Brain microvascular endothelial cell (primary cell): Measurements from ENCODE around the gene UGT1A9.

Experiments used
- DNase-seq: peaks from one replicate; pipeline ENCODE4 v3.0.0-alpha.2; 2020
- H3K27ac ChIP-seq: fragments of 250-450 bp; sonication (Bioruptor Pico); 2 replicates; pipeline ENCODE4 v1.5.1; 2020; ENCODE audit warnings: mild to moderate bottlenecking, moderate library complexity
- H3K27me3 ChIP-seq: fragments of 250-450 bp; sonication (Bioruptor Pico); replicated peaks from 2 replicates; pipeline ENCODE4 v1.5.1; 2020; ENCODE audit warnings: mild to moderate bottlenecking
- H3K36me3 ChIP-seq: fragments of 250-450 bp; sonication (Bioruptor Pico); replicated peaks from 2 replicates; pipeline ENCODE4 v1.5.1; 2020; ENCODE audit warnings: mild to moderate bottlenecking
- H3K4me3 ChIP-seq: 2 replicates; pipeline ENCODE4 v1.5.1; 2011; ENCODE audit warnings: low read depth, mild to moderate bottlenecking, control low read depth, low read length, moderate library complexity
- in situ Hi-C: cut with HindIII; loops from 2 replicates; pipeline ENCODE4 v1.10.0; 2017; ENCODE audit warnings: low sequenced_read_pairs, low pct_ligation_motif_present
- TF ChIP-seq, protein P1 (sequence below): IDR thresholded peaks from 2 replicates; pipeline ENCODE4 v1.5.1; 2011; ENCODE audit warnings: low read depth, mild to moderate bottlenecking, moderate library complexity, low read length, control low read depth, inconsistent platforms; ENCODE audit errors: missing control alignments

The UGT1A9 gene

DNA sequence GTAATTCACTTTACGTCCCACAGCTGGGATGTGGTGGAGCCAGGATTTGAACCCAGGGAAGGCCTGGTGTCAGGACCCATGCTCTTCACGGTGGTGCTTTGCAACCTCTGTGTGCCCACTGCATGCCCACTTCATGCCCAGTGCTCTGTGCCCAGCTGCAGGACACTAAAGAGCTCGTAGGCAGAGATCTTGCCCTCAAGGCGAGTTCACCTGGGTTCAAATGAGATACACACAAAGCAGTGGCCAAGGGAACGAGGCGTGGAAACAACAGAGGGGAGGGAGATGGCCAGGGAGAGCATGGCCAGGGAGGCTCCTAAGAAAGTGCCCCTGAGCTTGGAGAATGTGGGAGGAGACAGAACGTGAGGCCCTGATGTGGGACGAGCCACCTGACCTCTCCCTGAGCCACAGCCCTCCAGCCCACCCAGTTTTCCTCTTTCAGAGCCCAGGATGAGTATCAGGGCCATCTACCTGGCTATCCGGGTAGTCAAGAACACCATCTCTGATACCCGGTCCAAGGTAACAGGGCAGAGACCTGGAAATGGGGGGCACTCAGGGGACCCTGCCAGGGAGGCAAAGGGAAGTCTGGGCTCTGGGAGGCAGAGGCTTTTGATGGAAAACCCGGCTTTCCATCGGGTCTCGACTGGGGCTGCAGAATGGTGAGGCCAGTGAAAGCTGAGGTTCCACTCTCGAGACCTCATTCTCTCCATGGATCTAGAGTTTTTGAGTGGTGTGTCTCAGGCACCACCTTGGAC is 126.8 kb downstream of the UGT1A9 start:
- DNase-seq = no peak
- Histone ChIP-seq H3K27me3 (no peaks in the 10 kb centered on the region), H3K27ac (no peak overlapping the region), H3K36me3 (no peaks in the 10 kb centered on the region), H3K4me3 (no peak overlapping the region)
- in situ Hi-C loops = no loop called here
- TF ChIP-seq, protein P1, sequence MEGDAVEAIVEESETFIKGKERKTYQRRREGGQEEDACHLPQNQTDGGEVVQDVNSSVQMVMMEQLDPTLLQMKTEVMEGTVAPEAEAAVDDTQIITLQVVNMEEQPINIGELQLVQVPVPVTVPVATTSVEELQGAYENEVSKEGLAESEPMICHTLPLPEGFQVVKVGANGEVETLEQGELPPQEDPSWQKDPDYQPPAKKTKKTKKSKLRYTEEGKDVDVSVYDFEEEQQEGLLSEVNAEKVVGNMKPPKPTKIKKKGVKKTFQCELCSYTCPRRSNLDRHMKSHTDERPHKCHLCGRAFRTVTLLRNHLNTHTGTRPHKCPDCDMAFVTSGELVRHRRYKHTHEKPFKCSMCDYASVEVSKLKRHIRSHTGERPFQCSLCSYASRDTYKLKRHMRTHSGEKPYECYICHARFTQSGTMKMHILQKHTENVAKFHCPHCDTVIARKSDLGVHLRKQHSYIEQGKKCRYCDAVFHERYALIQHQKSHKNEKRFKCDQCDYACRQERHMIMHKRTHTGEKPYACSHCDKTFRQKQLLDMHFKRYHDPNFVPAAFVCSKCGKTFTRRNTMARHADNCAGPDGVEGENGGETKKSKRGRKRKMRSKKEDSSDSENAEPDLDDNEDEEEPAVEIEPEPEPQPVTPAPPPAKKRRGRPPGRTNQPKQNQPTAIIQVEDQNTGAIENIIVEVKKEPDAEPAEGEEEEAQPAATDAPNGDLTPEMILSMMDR = no peak

DNA sequence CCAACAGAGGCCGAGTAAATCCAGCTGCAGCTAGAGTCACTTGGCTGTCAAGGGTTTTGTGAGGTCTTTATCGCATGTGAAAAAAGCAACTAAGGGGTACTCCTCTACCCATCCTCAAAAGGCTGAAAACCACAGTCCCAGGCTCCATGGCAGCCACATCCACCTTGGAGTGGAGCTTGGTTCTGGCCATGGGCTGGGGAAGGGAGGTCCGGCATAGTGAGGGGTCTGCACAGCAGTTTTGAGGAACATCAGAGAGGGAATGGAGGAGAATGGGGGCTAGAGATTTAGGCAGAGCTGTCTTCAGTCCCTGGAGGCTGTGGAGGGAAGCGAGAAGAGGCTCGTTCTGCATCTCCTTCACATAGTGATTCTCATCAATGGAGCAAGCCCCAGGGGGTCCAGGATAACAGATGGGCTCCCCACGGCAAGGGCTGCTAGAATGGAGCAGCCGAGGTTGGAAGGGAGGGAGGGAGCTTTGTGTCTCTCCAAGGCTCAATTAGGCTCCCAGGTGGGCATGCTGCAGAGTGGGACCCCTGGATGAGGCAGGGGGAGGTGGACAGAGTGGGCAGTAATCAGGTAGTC is 127.5 kb downstream of the UGT1A9 start:
- in situ Hi-C loops = no loop called here
- no peak overlapping the region for H3K27ac ChIP-seq
- H3K4me3 ChIP-seq = no peak overlapping the region
- no peaks in the 10 kb centered on the region for H3K36me3 ChIP-seq
- TF ChIP-seq, protein P1 = no peak
- no peak for DNase-seq
- no peaks in the 10 kb centered on the region for H3K27me3 ChIP-seq

DNA sequence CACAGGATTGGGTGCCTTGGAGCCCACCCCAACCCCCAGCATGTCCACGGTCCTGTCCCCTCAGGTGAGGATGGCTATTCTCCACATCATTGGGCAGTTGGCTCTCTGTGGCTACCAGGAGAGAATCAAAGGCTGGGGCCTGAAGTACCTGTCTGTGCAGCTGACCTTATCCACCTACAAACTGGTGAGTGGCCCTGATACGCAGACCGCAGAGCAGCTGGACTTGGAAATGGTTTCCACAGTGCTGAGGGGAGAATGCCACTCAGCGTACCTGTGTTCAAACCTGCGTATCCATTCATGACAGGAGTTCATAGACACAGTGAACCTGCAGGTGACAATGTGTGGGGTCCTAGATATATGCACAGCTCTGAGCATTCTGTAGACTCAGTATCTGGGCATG is 128.0 kb downstream of the UGT1A9 start:
- TF ChIP-seq, protein P1 = no peak
- in situ Hi-C loops = no loop called here
- Histone ChIP-seq H3K36me3 (no peaks in the 10 kb centered on the region), H3K27me3 (no peaks in the 10 kb centered on the region), H3K27ac (no peak overlapping the region), H3K4me3 (no peak overlapping the region)
- DNase-seq = no peak

DNA sequence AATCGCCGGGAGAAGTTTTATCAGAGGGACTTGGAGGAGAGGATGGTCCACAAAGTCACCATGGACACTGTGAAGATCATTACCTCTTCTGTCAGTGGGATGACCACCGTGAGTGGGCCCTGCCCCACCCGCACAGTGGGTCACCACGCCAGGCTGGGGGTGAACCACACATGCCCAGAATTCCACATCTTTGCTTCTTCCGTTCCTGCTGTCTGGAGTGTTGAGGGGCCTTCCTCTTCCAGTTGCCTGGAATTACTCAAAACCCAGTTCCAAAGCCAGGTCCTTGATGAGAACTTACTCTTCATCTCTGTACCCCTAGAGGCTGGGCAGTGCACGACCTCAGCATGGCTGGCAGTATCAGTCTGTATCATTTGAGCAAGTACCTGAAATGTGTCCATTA is 128.5 kb downstream of the UGT1A9 start:
- H3K4me3 ChIP-seq = no peak overlapping the region
- DNase-seq = no peak
- no peaks in the 10 kb centered on the region for H3K27me3 ChIP-seq
- TF ChIP-seq, protein P1 = no peak
- H3K36me3 ChIP-seq = no peaks in the 10 kb centered on the region
- no peak overlapping the region for H3K27ac ChIP-seq
- in situ Hi-C loops = no loop called here

DNA sequence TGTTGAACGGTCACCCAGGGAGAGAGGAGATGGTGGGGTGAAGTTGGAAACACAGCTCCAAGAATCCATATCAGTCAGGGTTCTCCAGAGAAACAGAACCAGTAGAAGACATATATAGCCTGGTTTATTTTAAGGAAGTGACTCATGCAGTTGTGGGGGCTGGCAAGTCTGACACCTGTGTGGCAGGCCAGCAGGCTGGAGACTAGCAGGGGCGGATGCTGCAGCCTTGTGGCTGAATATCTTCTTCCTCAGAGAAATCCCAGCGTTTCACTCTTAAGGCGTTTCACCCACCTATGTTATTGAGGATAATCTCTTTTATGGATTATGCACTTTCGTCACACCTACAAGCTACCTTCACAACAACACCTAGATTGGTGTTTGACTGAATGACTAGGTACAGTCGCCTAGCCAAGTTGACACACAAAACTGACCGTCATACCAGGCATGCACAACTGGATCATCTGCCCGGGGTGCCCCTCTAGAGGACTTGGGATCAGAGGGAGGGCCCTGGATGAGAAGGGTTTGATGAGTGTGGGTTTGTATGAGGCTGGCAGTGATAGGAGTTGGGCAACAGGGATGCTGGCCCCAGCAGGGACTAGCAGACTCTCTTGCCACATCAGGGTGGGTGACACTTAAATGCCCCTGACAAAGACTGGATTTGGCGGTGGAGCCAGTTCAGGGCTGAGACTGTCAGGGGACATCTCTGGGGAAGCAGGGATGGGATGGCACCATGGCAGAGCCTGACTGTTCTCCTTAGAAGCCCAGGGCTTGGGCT is 129.8 kb downstream of the UGT1A9 start:
- Histone ChIP-seq H3K4me3 (no peak overlapping the region), H3K27me3 (no peaks in the 10 kb centered on the region), H3K27ac (no peak overlapping the region), H3K36me3 (no peaks in the 10 kb centered on the region)
- no peak for DNase-seq
- TF ChIP-seq, protein P1 = no peak
- in situ Hi-C loops = no loop called here
